AG09319 (cell line): ENCODE results near the gene NUTM1.

Experiments used
- DNase-seq: peaks from one replicate; pipeline ENCODE4 v3.0.0-alpha.2; 2010; ENCODE audit warnings: low read depth; ENCODE audit errors: extremely low read depth
- TF ChIP-seq, protein P1 (sequence below): IDR thresholded peaks from 2 replicates; pipeline ENCODE4 v1.5.1; 2011; ENCODE audit warnings: low read depth, mild to moderate bottlenecking, inconsistent platforms, low read length, moderate library complexity

NUTM1 gene, protein sequence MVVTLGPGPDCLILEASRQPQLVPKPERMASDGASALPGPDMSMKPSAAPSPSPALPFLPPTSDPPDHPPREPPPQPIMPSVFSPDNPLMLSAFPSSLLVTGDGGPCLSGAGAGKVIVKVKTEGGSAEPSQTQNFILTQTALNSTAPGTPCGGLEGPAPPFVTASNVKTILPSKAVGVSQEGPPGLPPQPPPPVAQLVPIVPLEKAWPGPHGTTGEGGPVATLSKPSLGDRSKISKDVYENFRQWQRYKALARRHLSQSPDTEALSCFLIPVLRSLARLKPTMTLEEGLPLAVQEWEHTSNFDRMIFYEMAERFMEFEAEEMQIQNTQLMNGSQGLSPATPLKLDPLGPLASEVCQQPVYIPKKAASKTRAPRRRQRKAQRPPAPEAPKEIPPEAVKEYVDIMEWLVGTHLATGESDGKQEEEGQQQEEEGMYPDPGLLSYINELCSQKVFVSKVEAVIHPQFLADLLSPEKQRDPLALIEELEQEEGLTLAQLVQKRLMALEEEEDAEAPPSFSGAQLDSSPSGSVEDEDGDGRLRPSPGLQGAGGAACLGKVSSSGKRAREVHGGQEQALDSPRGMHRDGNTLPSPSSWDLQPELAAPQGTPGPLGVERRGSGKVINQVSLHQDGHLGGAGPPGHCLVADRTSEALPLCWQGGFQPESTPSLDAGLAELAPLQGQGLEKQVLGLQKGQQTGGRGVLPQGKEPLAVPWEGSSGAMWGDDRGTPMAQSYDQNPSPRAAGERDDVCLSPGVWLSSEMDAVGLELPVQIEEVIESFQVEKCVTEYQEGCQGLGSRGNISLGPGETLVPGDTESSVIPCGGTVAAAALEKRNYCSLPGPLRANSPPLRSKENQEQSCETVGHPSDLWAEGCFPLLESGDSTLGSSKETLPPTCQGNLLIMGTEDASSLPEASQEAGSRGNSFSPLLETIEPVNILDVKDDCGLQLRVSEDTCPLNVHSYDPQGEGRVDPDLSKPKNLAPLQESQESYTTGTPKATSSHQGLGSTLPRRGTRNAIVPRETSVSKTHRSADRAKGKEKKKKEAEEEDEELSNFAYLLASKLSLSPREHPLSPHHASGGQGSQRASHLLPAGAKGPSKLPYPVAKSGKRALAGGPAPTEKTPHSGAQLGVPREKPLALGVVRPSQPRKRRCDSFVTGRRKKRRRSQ

DNA sequence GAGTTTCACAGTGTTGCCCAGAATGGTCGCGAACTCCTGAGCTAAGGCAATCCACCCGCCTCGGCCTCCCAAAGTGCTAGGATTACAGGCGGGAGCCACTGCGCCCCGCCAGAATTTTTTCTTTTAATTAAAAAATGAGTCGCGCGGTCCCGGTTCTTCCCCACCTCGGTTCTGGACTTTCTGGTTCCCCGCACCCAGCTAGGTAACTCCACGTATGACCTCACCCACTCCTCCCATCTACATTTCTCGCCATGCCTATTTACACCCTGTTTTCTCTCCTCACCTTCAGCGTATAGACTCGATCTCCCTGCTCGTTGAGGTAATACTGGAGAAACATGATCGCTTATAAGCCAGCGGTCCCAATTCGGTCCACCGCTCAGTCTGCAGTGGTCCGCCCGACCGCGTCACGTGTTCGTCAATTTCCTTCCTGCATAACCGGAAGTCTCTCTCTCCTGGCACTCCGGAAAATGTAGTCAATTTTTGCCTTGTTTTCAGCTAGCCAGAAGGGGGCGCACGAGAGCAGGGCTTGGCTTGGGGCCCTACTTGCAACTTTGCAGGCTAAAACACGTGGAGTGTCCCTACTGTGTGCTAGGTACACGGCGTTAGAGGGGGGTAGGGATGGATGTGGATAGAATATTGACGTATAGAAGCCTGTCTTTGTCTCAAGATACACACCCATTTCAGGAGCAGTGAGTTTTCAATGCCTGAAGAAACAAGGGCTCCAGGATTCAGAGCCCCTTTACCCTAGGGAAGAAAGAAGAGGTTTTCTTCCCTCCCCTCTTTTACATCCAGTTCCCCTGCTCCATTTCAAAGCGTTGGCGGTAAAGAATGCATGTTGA, at the start of gene NUTM1, which contains the start of gene NOP10:
Gene NUTM1, plus strand, starts transcription at position 579 of the 839 bp plus-strand sequence. CDS start 382 bp downstream, outside the sequence.
Gene NOP10, minus strand, starts transcription at position 400 of the 839 bp plus-strand sequence. Its CDS starts 63 bp downstream, at position 337.
- TF ChIP-seq, protein P1, sequence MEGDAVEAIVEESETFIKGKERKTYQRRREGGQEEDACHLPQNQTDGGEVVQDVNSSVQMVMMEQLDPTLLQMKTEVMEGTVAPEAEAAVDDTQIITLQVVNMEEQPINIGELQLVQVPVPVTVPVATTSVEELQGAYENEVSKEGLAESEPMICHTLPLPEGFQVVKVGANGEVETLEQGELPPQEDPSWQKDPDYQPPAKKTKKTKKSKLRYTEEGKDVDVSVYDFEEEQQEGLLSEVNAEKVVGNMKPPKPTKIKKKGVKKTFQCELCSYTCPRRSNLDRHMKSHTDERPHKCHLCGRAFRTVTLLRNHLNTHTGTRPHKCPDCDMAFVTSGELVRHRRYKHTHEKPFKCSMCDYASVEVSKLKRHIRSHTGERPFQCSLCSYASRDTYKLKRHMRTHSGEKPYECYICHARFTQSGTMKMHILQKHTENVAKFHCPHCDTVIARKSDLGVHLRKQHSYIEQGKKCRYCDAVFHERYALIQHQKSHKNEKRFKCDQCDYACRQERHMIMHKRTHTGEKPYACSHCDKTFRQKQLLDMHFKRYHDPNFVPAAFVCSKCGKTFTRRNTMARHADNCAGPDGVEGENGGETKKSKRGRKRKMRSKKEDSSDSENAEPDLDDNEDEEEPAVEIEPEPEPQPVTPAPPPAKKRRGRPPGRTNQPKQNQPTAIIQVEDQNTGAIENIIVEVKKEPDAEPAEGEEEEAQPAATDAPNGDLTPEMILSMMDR = peak; percentile 96

DNA sequence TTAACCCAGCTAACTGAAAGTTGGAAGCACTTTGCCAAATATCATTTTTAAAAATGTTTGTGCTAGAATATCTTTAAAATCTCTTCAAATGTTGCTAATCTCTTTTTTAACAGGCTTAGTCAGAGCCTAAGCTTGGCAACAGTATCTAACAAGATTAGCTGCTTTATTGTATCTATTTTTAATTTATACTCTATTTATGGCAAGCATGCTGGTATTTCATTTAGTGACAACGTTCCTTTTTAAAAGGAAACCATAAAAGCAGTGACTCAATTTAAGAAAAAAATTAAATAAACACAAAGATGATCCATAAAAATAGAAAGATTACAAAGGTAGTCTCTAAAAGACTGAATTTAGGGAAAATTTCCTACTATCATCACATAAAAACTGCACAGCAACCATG, 46.1 kb upstream of the NUTM1 start:
- no peak for DNase-seq
- TF ChIP-seq, protein P1 = no peak

More for the DNA sequence above, at the start of gene NUTM1, which contains the start of gene NOP10:
- peak; percentile 78 for DNase-seq

DNA sequence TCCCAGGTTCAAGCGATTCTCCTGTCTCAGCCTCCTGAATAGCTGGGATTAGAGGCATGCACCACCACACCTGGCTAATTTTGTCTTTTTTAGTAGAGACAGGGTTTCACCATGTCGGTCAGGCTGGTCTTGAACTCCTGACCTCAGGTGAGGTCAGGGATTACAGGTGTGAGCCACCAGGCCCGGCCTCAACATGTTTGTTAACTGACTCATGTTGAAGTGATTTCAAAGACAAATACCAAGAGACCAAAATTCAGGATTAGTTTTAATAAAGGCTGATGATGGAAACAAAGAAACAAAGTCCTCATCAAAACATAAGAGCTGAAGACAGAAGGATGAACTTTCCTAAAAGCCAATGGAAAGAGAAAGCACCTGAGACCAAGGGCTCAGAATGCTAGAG, 42.1 kb upstream of the NUTM1 start:
- TF ChIP-seq, protein P1 = no peak
- no peak for DNase-seq

DNA sequence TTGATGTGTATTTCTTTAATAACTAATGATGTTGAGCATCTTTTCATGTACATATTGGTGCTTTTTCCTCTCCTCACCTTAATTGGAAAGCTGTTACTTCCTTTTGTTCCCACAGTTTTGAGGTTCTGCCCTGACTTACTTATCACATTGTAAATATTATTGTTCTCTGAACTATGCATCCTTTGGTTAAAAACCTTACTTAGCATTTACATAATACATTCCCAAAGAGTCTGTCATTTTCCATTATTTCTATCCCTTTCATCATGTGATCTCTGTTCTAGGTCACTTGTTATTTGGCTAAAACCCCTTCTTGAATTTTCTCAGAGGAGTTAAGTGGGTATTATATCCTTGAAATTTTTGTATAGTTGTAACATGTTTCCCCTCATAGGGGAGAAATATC, 38.5 kb upstream of the NUTM1 start:
- TF ChIP-seq, protein P1 = no peak
- DNase-seq = peak; percentile 43

DNA sequence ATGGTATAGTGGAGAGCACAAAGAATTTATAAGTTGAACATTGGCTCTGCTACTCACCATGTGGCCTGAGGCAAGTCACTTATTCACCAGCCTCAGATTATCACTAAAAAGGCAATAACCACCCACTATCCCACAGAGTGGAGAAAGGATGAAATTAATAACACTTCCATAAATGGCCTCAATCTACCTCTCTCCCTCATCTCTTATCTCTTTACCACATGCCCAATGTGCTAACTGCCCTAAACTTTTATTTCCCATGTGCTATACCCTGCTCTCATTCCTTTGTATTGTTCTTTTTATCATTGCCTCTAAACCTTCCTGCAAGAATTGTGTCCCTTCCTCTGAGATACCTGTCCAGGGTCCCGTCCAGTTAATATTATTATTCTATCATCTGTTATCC, 31.6 kb upstream of the NUTM1 start:
- TF ChIP-seq, protein P1 = no peak
- no peak for DNase-seq

DNA sequence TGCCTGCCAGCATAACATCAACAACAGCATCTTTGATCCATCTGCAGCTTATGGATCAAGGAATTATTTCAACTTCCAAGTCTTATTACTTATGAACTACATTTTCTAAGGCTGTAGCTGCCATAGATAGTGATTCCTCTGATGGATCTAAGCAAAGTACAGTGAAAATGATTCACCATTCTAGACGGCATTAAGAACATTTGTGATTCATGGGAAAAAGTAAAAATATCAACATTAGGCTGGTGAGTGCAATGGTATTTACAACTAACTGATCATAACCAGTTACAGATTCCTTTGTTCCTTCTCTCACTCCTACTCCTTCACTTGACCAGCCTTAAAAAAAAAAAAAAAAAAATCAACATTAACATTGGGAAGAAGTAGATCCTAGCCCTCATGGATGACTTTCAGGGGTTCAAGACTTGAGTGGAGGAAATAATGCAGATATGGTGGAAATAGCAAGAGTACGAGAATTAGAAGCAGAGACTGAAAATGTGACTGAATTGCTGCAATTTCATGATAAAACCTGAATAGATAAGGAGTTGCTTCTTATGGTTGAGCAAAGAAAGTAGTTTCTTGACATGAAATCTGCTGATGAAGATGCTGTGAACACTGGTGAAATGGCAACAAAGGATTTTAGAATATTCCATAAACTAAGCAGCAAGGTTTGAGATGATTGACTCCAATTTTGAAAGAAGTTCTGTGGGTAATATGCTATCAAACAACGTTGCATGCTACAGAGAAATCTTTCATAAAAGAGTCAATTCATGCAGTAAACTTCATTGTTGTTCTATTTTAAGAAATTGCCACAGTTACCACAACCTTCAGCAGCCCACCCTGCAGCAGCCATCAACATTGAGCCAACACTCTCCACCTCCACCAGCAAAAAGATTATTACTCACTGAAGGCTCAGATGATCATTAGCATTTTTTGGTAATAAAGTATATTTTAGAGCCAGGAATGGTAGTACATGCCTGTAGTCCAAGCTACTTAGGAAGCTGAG, 28.3 kb upstream of the NUTM1 start:
- TF ChIP-seq, protein P1 = no peak
- DNase-seq = no peak
